ENCODE results near the gene TXNDC15.
A peak's percentile ranks its signal among the peaks of the same experiment; 100 is the strongest.
"Not testable (repeated sequence)": the region's sequence is repeated elsewhere in the genome, so short reads cannot be mapped to it uniquely, and the experiment has no call there.

TXNDC15 gene

GRCh38 chr5:134873987-134874830, at the start of gene TXNDC15:
Gene TXNDC15, plus strand, starts transcription at chr5:134874371. Its CDS starts 57 bp downstream, at chr5:134874428.
- DNase-seq, result peak; percentile 82

- DNase-seq, result no peak
These were observed 49.5 kb upstream of the TXNDC15 start for GRCh38 chr5:134824681-134825080.

- DNase-seq, result no peak
These were observed 49.0 kb upstream of the TXNDC15 start for GRCh38 chr5:134825212-134825611.

DNA sequence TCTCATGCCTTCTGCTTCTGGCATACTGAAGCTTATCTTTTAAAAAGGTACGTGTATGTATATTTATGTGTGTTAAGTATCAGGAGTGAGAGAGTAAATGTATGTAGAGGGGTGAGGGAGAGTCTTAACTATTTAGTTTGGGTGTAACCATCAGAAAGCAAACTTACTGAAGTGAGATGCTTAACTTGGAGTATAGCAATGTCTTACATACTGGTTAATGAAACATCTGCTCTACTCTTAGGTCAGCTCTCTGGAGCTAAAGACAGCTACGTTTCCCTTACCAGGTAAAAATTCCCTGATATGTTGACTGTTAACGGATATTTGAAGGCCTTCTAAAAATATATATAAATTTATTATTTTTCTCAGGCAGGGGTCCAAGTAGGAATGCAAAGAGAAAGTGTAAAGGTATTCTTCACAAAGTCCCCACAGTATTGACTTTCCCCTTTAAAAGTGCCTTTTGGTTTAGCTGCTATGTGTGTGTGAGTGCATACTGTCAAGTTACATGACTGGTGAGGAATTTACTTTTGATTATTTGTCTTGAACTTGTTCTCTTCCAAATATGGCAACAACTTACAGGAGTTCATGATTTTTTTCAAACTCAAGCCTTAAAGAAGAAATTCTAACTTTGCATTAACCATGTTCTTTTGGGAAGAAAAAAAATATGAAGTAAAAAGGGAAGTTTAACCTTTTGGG, 40.7 kb upstream of the TXNDC15 start:
- no peak for DNase-seq

GRCh38 chr5:134835623-134836022, 38.5 kb upstream of the TXNDC15 start:
- no peak for DNase-seq

DNA sequence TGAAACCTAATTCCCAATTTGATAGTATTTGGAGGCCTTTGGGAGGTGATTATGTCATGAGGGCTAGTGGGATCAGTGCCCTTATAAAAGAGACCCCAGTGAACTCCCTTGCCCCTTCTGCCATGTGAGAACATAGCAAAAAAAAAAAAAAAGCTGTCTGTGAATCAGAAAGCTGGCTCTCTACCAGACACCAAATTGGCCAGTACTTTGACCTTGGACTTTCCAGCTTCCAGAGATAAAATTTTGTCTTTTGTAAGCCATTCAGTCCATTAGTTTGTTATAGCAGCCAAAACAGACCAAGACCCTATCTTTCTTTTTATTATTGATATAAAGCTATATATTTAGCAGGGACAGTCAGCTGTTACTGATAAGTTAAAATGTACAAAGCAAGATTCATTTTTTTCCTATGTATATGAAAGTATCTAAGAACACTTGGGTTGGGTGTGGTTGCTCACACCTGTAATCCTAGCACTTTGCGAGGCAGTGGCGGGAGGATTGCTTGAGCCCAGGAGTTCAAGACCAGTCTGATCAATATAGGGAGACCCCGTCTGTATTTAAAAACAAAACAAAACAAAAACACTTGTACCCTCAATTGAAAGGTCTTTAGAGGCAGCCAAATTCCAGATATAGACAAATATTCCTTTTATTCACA, 36.5 kb upstream of the TXNDC15 start:
- DNase-seq, result no peak

DNA sequence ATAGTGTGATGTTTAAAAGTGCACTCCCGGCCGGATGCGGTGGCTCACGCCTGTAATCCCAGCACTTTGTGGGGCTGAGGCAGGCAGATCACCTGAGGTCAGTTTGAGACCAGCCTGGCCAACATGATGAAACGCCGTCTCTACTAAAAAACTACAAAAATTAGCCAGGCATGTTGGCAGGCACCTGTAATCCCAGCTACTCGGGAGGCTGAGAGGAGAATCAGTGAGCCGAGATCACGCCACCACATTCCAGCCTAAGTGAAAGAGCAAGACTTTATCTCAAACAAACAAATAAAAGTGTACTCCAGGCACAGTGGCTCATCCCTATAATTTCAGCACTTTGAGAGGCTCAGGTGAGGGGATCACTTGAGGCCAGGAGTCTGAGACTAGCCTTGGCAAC, 35.8 kb upstream of the TXNDC15 start:
- DNase-seq, result not testable (repeated sequence)

DNA sequence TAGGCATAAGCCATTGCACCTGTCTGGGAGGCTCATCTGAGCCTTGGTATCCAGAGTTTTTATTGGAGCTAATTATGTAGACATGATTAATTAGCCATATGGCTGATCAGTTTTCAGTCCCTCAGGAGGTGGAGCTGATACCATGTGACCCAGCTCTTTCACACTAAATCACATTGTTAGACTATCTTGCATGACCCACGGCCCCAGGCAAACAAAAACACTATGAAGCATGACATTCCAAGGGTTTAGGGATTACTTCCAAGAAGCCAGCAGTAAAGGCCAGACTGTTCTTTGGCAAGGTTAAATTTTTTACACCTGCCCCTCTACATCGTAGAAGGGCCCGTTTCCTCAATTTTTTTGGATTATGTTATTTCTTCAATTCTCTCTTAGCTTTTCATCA, 33.4 kb upstream of the TXNDC15 start:
- no peak for DNase-seq

- no peak for DNase-seq
These were observed 29.9 kb upstream of the TXNDC15 start for GRCh38 chr5:134844252-134844651.

DNA sequence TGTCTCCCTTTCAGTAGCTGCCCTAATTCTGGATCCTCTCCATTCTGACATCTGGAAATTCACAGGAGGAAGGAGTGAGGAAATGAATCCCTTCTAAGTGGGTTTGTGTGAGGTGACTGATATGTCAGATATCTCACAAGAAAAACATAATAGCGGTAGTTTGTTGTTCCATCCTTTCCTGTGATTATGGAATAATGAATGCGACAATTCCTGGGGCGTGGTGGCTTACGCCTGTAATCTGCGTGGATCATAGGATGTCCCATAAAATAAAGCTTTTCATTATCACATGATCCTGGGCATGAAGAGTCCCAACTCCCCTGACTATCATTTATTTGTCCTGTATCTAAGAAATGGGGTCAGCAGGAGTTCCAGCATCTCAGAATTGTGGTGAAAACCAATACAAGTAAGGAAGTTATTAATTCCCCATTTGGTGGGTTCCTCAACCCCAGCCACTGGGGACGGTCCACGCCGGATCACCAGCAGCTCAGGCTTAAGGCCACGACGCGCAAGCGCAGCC, 28.8 kb upstream of the TXNDC15 start:
- DNase-seq, result no peak

- peak; percentile 96 for DNase-seq
These were observed 28.1 kb upstream of the TXNDC15 start, which contains the start of gene C5orf24 for GRCh38 chr5:134845852-134846640. Gene C5orf24, plus strand, starts transcription at chr5:134845968. Its CDS starts 8,933 bp downstream, at chr5:134854901.

DNA sequence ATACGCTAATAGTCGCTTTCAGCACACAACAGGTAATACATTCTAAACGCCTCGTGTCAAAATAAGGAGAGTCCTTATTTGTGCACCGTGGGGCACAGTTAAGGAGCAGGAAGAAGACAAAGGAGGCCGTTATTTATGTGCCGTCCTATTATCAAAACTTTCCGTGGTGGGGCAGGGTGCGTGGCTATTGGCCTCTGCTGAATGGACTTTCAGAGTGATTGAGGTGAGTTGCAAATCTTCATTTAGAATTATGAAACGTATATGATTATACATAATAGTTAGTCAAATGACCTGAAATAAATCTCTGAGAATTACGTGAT, 27.6 kb upstream of the TXNDC15 start:
- peak; percentile 1 for DNase-seq

GRCh38 chr5:134849434-134849933, 24.7 kb upstream of the TXNDC15 start:
- DNase-seq, result not testable (repeated sequence)

GRCh38 chr5:134851307-134851923, 22.8 kb upstream of the TXNDC15 start:
- DNase-seq, result peak; percentile 28

DNA sequence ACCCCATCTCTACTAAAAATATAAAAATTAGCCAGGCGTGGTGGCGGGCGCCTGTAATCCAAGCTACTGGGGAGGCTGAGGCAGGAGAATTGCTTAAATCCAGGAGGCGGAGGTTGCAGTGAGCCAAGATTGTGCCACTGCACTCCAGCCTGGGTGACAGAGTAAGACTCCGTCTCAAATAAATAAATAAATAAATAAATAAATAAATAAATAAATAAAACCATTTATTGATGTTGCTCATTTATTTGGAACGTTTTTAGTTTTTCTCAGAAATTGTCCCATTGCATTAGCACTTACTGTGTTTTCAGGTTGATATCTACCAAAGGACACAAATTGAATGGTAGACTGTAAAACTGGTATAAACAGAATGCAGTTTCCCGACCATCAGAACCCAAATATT, 17.7 kb upstream of the TXNDC15 start:
- not testable (repeated sequence) for DNase-seq

DNA sequence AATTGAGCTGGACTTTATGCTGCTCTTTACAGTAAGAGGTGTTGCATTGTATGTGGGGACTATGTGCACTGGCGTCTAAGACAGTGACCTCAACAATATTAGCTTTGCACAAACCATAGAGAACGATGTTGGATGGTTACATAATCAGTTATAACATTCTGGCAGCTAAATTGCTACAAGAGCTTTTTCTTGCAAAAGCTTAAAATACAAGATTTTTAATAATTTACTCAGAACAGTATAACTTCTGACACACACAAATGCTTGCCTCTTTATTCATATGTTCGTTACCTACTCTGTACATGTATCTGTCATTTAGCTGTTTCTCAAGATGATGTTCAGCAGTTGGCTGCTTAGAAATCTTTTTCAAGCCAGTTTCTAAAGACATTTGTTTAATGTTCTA, 16.8 kb upstream of the TXNDC15 start:
- DNase-seq, result no peak

GRCh38 chr5:134864707-134865106, 9.5 kb upstream of the TXNDC15 start:
- DNase-seq, result no peak

DNA sequence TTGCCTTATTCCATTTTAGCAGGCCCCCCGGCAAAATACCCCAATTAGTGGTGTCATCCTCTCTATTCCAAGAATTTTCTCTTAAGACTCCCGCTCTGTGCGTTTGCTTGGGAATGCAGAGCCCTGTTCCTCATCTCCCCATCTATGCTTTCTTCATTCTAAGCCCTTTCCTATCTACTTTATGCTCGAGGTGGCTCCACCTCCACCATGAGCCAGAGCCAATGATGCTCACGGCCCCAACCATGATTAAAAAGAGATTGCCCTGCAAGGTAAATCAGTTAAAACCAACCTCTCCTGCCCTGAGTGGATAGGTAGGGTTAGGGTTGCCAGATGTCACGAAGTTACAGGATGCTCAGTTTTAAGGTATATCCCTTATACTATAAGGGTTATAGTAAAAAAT, 677 bp upstream of the TXNDC15 start:
- DNase-seq, result no peak

DNA sequence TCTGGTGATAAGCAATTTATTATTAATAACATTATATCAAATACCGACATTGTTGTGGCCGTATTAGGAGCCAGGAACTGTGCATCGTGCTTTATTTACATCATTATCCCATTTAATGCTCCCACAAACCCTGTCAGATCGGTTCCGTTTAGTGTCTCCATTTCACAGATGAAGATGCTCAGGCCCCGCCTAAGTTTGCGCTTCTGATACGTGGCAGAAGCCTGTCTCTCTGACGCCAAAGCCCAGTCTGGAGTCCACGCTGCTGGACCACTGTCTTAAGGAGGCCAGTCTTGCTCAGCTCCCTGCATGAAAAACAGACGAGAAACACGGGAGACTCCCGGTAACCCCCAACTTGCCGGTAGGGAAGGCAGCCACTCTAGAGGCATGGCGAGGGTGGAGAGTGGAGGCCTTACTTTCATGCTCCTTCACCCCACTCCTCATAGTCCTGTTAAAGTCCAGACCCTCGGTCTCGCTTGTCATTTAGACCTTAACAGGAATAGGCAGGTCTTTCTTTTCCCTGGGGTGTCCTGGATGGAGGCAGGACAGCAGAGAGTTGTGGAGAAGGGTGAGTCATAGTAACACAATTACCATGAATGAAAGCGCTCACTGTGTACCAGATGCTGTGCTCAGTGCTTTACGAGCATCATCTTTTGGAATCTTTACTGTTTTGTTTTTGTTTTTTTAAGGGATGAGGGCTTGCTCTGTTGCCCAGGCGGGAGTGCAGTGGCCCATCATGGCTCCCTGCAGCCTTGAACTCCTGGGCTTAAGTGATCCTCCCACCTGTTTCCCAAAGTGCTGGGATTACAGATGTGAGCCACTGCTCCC, 872 bp downstream of the TXNDC15 start:
- DNase-seq, result peak; percentile 43

- no peak for DNase-seq
These were observed 3.0 kb downstream of the TXNDC15 start for GRCh38 chr5:134877159-134877558.

DNA sequence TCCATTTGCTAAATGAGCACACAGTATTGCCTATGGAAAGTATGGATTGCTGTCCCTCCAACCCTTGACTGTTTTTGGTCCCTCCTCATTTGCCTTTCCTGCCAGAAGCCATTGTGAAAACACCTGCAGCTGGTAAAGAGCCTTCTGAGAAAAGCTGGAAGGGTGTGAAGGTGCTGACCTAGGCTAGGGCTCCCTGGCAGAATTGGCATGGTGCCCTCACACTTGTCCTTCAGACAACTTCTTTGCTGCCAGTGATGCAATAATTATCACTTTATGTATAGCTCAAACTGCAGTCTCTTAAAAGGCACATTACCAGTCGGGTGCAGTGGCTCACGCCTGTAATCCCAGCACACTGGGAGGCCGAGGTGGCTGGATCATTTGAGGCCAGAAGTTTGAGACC, 4.2 kb downstream of the TXNDC15 start:
- DNase-seq, result no peak
